ENCODE measurements around the gene FASTKD1. TPM values are rescaled to one million over a fixed set of nuclear protein-coding genes. Genes with fewer than 3 reads are reported as not detected.
"Not testable (repeated sequence)": the region's sequence is repeated elsewhere in the genome, so short reads cannot be mapped to it uniquely, and the experiment has no call there.

FASTKD1 gene
- total RNA-seq, 1 donor from 2014 or later = 27.1 TPM

GRCh38 chr2:169585673-169586072 is 12.0 kb upstream of the FASTKD1 start:
- peaks cover 49% of the 10 kb centered on the region for H3K4me1 Mint-ChIP-seq
- CTCF ChIA-PET = no interaction called here
- ATAC-seq (ENCODE audit: low read depth) (no peak), DNase-seq (no peak)
- H3K9me3 Mint-ChIP-seq = no peaks in the 10 kb centered on the region
- peaks cover 35% of the 10 kb centered on the region for H3K36me3 Mint-ChIP-seq (ENCODE audit: low read depth)
- no peak for TF ChIP-seq CTCF (IDR thresholded peaks at IDR 0.05)
- peak overlapping the region; percentile 99 for H3K4me3 Mint-ChIP-seq
- intact Hi-C loops (cut with micrococcal nuclease) = loop anchor here (10.0 kb wide), 1 partner anchor 1339 kb away; the partner anchor contains the start of gene GORASP2
- POLR2A ChIA-PET = interaction anchor here (2.4 to 2.5 kb wide), 2 partner anchors 13 to 213 kb away, joined by 14 to 29 read pairs; partner anchors contain the start of genes FASTKD1 and SSB
- no peaks in the 10 kb centered on the region for H3K27me3 Mint-ChIP-seq
- H3K27ac Mint-ChIP-seq = peak overlapping the region; percentile 99

GRCh38 chr2:169584005-169584877 is 10.6 kb upstream of the FASTKD1 start, which contains the start of gene PPIG:
TSS of gene PPIG (plus strand) at chr2:169584351. CDS start at chr2:169604042, 19,691 bp downstream.
- intact Hi-C loops (cut with micrococcal nuclease) = loop anchor here (1.0 to 10.0 kb wide), 6 partner anchors 8 to 1341 kb away; partner anchors contain the start of genes CFAP210, FASTKD1, GORASP2 and METTL5
- POLR2A ChIA-PET = interaction anchor here (0.8 to 2.5 kb wide), 6 partner anchors 11 to 243 kb away, joined by 3 to 29 read pairs (median 4); partner anchors contain the start of genes CFAP210, FASTKD1, METTL5 and PHOSPHO2
- peak; percentile 89 for ATAC-seq (ENCODE audit: low read depth)

GRCh38 chr2:169583518-169583917 is 9.9 kb upstream of the FASTKD1 start:
- H3K4me3 Mint-ChIP-seq = peak overlapping the region; percentile 41
- no peak for TF ChIP-seq CTCF (IDR thresholded peaks at IDR 0.05)
- H3K9me3 Mint-ChIP-seq = no peaks in the 10 kb centered on the region
- intact Hi-C loops (cut with micrococcal nuclease) = loop anchor here (10.0 kb wide), 1 partner anchor 1341 kb away; the partner anchor contains the start of gene GORASP2
- DNase-seq (no peak), ATAC-seq (ENCODE audit: low read depth) (no peak)
- peaks cover 24% of the 10 kb centered on the region for H3K36me3 Mint-ChIP-seq (ENCODE audit: low read depth)
- ChIA-PET POLR2A (interaction anchor here (2.4 to 2.5 kb wide), 2 partner anchors 10 to 216 kb away, joined by 14 to 29 read pairs; partner anchors contain the start of genes FASTKD1 and SSB), CTCF (interaction anchor here (2.0 kb wide), 1 partner anchor 10 kb away, joined by 7 read pairs; the partner anchor contains the start of gene FASTKD1)
- H3K27me3 Mint-ChIP-seq = no peaks in the 10 kb centered on the region
- no peak overlapping the region for H3K27ac Mint-ChIP-seq
- peaks cover 34% of the 10 kb centered on the region for H3K4me1 Mint-ChIP-seq

More at GRCh38 chr2:169584005-169584877, 10.6 kb upstream of the FASTKD1 start, which contains the start of gene PPIG:
- H3K9me3 Mint-ChIP-seq = no peaks in the 10 kb centered on the region
- TF ChIP-seq CTCF (IDR thresholded peaks at IDR 0.05) = no peak
- peaks cover 28% of the 10 kb centered on the region for H3K36me3 Mint-ChIP-seq (ENCODE audit: low read depth)
- H3K4me1 Mint-ChIP-seq = peaks cover 39% of the 10 kb centered on the region
- DNase-seq = peak; percentile 75
- no peaks in the 10 kb centered on the region for H3K27me3 Mint-ChIP-seq
- peak within 1 kb of the TSS; percentile 99 for H3K27ac Mint-ChIP-seq
- CTCF ChIA-PET = interaction anchor here (2.0 kb wide), 1 partner anchor 11 kb away, joined by 7 read pairs; the partner anchor contains the start of gene FASTKD1
- peak within 1 kb of the TSS; percentile 99 for H3K4me3 Mint-ChIP-seq

- Mint-ChIP-seq H3K4me1 (peaks cover 32% of the 10 kb centered on the region), H3K36me3 (ENCODE audit: low read depth) (peaks cover 21% of the 10 kb centered on the region), H3K27ac (peak overlapping the region; percentile 50)
- POLR2A ChIA-PET; H3K27me3 Mint-ChIP-seq; DNase-seq; ATAC-seq (ENCODE audit: low read depth); H3K4me3 Mint-ChIP-seq; H3K9me3 Mint-ChIP-seq; CTCF ChIA-PET: not testable (repeated sequence)
- intact Hi-C loops (cut with micrococcal nuclease) = loop anchor here (10.0 kb wide), 1 partner anchor 1342 kb away; the partner anchor contains the start of gene GORASP2
Observed at GRCh38 chr2:169582552-169583266, 9.0 kb upstream of the FASTKD1 start.

- Mint-ChIP-seq H3K4me1 (peaks cover 6% of the 10 kb centered on the region), H3K36me3 (ENCODE audit: low read depth) (no peaks in the 10 kb centered on the region), H3K9me3 (no peaks in the 10 kb centered on the region), H3K27me3 (no peaks in the 10 kb centered on the region), H3K4me3 (no peak overlapping the region), H3K27ac (no peak overlapping the region)
- TF ChIP-seq CTCF (IDR thresholded peaks at IDR 0.05) = no peak
- CTCF ChIA-PET = no interaction called here
- POLR2A ChIA-PET = no interaction called here
- DNase-seq = no peak
- intact Hi-C loops (cut with micrococcal nuclease) = loop anchor here (10.0 kb wide), 1 partner anchor 214 kb away; the partner anchor contains the start of gene LRP2
- no peak for ATAC-seq (ENCODE audit: low read depth)
Observed at GRCh38 chr2:169579044-169579443, 5.4 kb upstream of the FASTKD1 start.

DNA sequence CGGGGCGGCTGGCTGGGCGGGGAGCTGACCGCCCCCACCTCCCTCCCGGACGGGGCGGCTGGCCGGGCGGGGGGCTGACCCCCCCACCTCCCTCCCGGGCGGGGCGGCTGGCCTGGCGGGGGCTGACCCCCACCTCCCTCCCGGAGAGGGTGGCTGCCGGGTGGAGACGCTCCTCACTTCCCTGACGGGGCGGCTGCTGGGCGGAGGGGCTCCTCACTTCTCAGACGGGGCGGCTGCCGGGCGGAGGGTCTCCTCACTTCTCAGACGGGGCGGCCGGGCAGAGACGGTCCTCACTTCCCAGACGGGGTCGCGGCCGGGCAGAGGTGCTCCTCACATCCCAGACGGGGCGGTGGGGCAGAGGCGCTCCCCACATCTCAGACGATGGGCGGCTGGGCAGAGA is 1.6 kb upstream of the FASTKD1 start:
- H3K36me3 Mint-ChIP-seq (ENCODE audit: low read depth); POLR2A ChIA-PET: not testable (repeated sequence)

DNA sequence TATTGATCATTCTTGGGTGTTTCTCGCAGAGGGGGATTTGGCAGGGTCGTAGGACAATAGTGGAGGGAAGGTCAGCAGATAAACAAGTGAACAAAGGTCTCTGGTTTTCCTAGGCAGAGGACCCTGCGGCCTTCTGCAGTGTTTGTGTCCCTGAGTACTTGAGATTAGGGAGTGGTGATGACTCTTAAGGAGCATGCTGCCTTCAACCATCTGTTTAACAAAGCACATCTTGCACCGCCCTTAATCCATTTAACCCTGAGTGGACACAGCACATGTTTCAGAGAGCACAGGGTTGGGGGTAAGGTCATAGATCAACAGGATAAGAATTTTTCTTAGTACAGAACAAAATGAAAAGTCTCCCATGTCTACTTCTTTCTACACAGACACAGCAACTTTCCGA is 874 bp upstream of the FASTKD1 start:
- H3K4me1 Mint-ChIP-seq; CTCF ChIA-PET; H3K9me3 Mint-ChIP-seq; DNase-seq; H3K27ac Mint-ChIP-seq; ATAC-seq (ENCODE audit: low read depth); H3K27me3 Mint-ChIP-seq; H3K4me3 Mint-ChIP-seq: not testable (repeated sequence)
- peaks cover 12% of the 10 kb centered on the region for H3K36me3 Mint-ChIP-seq (ENCODE audit: low read depth)
- intact Hi-C loops (cut with micrococcal nuclease) = loop anchor here (5.0 to 10.0 kb wide), 2 partner anchors 97 to 210 kb away; partner anchors contain the start of genes BBS5 and LRP2
- POLR2A ChIA-PET = interaction anchor here (0.7 kb wide), 1 partner anchor 56 kb away, joined by 3 read pairs; no protein-coding TSS in a partner anchor

More for the DNA sequence above, 1.6 kb upstream of the FASTKD1 start:
- DNase-seq; H3K4me1 Mint-ChIP-seq; H3K4me3 Mint-ChIP-seq; CTCF ChIA-PET; H3K9me3 Mint-ChIP-seq; H3K27me3 Mint-ChIP-seq; H3K27ac Mint-ChIP-seq; ATAC-seq (ENCODE audit: low read depth): not testable (repeated sequence)
- intact Hi-C loops (cut with micrococcal nuclease) = loop anchor here (10.0 kb wide), 1 partner anchor 210 kb away; the partner anchor contains the start of gene LRP2
